Left hindlimb (tissue), 1 donor: Measurements from ENCODE around the gene CAPN7.
A peak's percentile ranks its signal among the peaks of the same experiment; 100 is the strongest.
"Not testable (repeated sequence)": the region's sequence is repeated elsewhere in the genome, so short reads cannot be mapped to it uniquely, and the experiment has no call there.

ENCODE experiments used
- DNase-seq: peaks from one replicate; pipeline ENCODE4 v3.0.0-alpha.2; 2018

The CAPN7 gene

GRCh38 chr3:15205934-15206661 is at the start of gene CAPN7:
Gene CAPN7, plus strand, starts transcription at chr3:15206246. Its CDS starts 250 bp downstream, at chr3:15206496.
- peak; percentile 96 for DNase-seq

- no peak for DNase-seq
These were observed 48.6 kb upstream of the CAPN7 start for GRCh38 chr3:15157441-15157840.

- DNase-seq, result no peak
These were observed 46.4 kb upstream of the CAPN7 start for GRCh38 chr3:15159501-15160136.

- no peak for DNase-seq
These were observed 45.4 kb upstream of the CAPN7 start for GRCh38 chr3:15160662-15161061.

GRCh38 chr3:15161133-15161532 is 44.9 kb upstream of the CAPN7 start:
- DNase-seq, result no peak

GRCh38 chr3:15163656-15164055 is 42.4 kb upstream of the CAPN7 start:
- DNase-seq, result not testable (repeated sequence)

- DNase-seq, result no peak
These were observed 41.7 kb upstream of the CAPN7 start for GRCh38 chr3:15164340-15164739.

GRCh38 chr3:15165061-15165460 is 41.0 kb upstream of the CAPN7 start:
- DNase-seq, result no peak

GRCh38 chr3:15166391-15166790 is 39.7 kb upstream of the CAPN7 start:
- DNase-seq, result not testable (repeated sequence)

GRCh38 chr3:15171096-15171495 is 35.0 kb upstream of the CAPN7 start:
- DNase-seq, result no peak

GRCh38 chr3:15172806-15173205 is 33.2 kb upstream of the CAPN7 start:
- no peak for DNase-seq

- DNase-seq, result no peak
These were observed 31.1 kb upstream of the CAPN7 start for GRCh38 chr3:15174953-15175352.

GRCh38 chr3:15175605-15176004 is 30.4 kb upstream of the CAPN7 start:
- DNase-seq, result no peak

GRCh38 chr3:15180042-15180611 is 25.9 kb upstream of the CAPN7 start:
- no peak for DNase-seq

- no peak for DNase-seq
These were observed 24.5 kb upstream of the CAPN7 start for GRCh38 chr3:15181511-15181910.

GRCh38 chr3:15181963-15182362 is 24.1 kb upstream of the CAPN7 start:
- DNase-seq, result no peak

GRCh38 chr3:15183011-15183410 is 23.0 kb upstream of the CAPN7 start:
- no peak for DNase-seq

GRCh38 chr3:15185404-15185803 is 20.6 kb upstream of the CAPN7 start:
- no peak for DNase-seq

- DNase-seq, result no peak
These were observed 20.0 kb upstream of the CAPN7 start for GRCh38 chr3:15186101-15186476.

GRCh38 chr3:15186477-15187164 is 19.4 kb upstream of the CAPN7 start:
- DNase-seq, result not testable (repeated sequence)

- no peak for DNase-seq
These were observed 8.6 kb upstream of the CAPN7 start for GRCh38 chr3:15197340-15198029.

GRCh38 chr3:15198686-15199085 is 7.4 kb upstream of the CAPN7 start:
- no peak for DNase-seq

GRCh38 chr3:15199493-15200105 is 6.4 kb upstream of the CAPN7 start:
- no peak for DNase-seq
